IMR-90 (cell line): ENCODE measurements around the gene FXR2.

Experiments used
- BHLHE40 ChIP-seq: fragments of 150-350 bp; IDR thresholded peaks from 2 replicates; pipeline ENCODE4 v1.6.1; 2016; ENCODE audit warnings: mild to moderate bottlenecking, low read depth, low read length
- CEBPB ChIP-seq: IDR thresholded peaks from 2 replicates; pipeline ENCODE4 v1.6.1; 2012; ENCODE audit warnings: low read depth, low read length, improper control_type of control experiment
- CTCF ChIP-seq: conservative IDR thresholded peaks from 2 replicates; pipeline ENCODE4 v1.5.1; 2012; ENCODE audit warnings: mild to moderate bottlenecking, low read depth, low read length, improper control_type of control experiment
- FOS ChIP-seq: fragments of 150-350 bp; IDR thresholded peaks from 2 replicates; pipeline ENCODE4 v1.6.1; 2016; ENCODE audit warnings: low read depth, low read length
- MAFK ChIP-seq: IDR thresholded peaks from 2 replicates; pipeline ENCODE4 v1.6.1; 2012; ENCODE audit warnings: low read depth, low read length, improper control_type of control experiment
- MXI1 ChIP-seq: IDR thresholded peaks from 2 replicates; pipeline ENCODE4 v1.6.1; 2012; ENCODE audit warnings: low read depth, mild to moderate bottlenecking, low read length, moderate library complexity, borderline replicate concordance
- NFE2L2 ChIP-seq: fragments of 150-350 bp; IDR thresholded peaks from 2 replicates; pipeline ENCODE4 v1.6.1; 2016; ENCODE audit warnings: low read depth, mild to moderate bottlenecking, low read length
- POLR2A ChIP-seq: IDR thresholded peaks from 2 replicates; pipeline ENCODE4 v1.6.1; 2012; ENCODE audit warnings: mild to moderate bottlenecking, low read depth, low read length
- RAD21 ChIP-seq: IDR thresholded peaks from 2 replicates; pipeline ENCODE4 v1.6.1; 2012; ENCODE audit warnings: low read length, improper control_type of control experiment
- RCOR1 ChIP-seq: IDR thresholded peaks from 2 replicates; pipeline ENCODE4 v1.6.1; 2012; ENCODE audit warnings: mild to moderate bottlenecking, low read length, improper control_type of control experiment; ENCODE audit not compliant: insufficient replicate concordance
- RFX5 ChIP-seq: IDR thresholded peaks from 2 replicates; pipeline ENCODE4 v1.8.0; 2012; ENCODE audit warnings: low read depth, mild to moderate bottlenecking, low read length, moderate library complexity
- SMC3 ChIP-seq: fragments of 150-350 bp; IDR thresholded peaks from 2 replicates; pipeline ENCODE4 v1.6.1; 2016; ENCODE audit warnings: low read depth, mild to moderate bottlenecking, antibody characterized with exemption, low read length, moderate library complexity
- USF2 ChIP-seq: fragments of 150-350 bp; IDR thresholded peaks from 2 replicates; pipeline ENCODE4 v1.6.1; 2017; ENCODE audit warnings: mild to moderate bottlenecking, antibody characterized with exemption, low read length, low read depth

GRCh38 chr17:7556627-7557026, 58.1 kb downstream of the FXR2 start:
- TF ChIP-seq MAFK = no peak
- TF ChIP-seq POLR2A = no peak
- TF ChIP-seq CTCF = no peak
- TF ChIP-seq FOS = no peak
- TF ChIP-seq RAD21 = no peak
- no peak for TF ChIP-seq SMC3
- TF ChIP-seq CEBPB = no peak
- TF ChIP-seq MXI1 = no peak
- TF ChIP-seq USF2 = no peak
- TF ChIP-seq BHLHE40 = no peak
- no peak for TF ChIP-seq RFX5
- no peak for TF ChIP-seq RCOR1
- no peak for TF ChIP-seq NFE2L2
